Lung microvascular endothelial cell (primary cell): ENCODE data around the gene TAL2. TPM values are rescaled to one million over a fixed set of nuclear protein-coding genes. Genes with fewer than 3 reads are reported as not detected.
"Not testable (repeated sequence)": the region's sequence is repeated elsewhere in the genome, so short reads cannot be mapped to it uniquely, and the experiment has no call there.

Experiments
- DNase-seq, 2 donors: peaks; one replicate each; pipeline versions ENCODE4 v3.0.0 to v3.0.0-alpha.2; 2010; ENCODE audit warnings: low read depth in 2 of 2
- total RNA-seq: library from RNA; depleted of rRNA; stranded (reverse); fragments of >200 nt; gene quantifications from 2 replicates; pipeline ENCODE4 v1.2.1, GENCODE V29; 2014

TAL2 gene
- total RNA-seq, 1 donor from 2014 or later, result not detected

DNA sequence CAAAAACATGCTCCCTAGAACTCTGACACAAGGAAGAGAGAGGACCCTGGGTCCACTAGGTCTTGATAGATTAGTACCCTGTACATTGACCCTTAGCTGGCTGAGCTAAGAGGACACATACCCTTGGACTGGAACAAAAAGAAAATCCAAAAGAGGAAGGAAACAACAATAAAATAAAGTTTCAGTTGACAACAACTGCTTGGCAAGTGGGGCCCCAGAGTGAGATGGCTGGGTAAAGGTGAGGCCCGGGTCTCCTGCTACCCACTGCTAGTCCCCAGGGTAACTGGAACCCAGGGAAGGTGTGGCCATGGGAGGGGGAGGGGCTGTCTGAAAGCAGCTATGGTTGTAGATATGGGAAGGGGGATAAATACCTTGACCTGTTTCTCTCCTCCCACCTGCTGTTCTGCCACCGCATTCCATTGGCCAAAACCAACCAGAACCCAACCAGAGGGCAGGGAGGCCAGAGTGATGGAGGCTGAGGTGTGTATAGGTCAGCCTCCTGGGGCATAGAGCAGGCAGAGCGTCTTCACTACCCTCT, 11.7 kb downstream of the TAL2 start:
- DNase-seq, result no peak

DNA sequence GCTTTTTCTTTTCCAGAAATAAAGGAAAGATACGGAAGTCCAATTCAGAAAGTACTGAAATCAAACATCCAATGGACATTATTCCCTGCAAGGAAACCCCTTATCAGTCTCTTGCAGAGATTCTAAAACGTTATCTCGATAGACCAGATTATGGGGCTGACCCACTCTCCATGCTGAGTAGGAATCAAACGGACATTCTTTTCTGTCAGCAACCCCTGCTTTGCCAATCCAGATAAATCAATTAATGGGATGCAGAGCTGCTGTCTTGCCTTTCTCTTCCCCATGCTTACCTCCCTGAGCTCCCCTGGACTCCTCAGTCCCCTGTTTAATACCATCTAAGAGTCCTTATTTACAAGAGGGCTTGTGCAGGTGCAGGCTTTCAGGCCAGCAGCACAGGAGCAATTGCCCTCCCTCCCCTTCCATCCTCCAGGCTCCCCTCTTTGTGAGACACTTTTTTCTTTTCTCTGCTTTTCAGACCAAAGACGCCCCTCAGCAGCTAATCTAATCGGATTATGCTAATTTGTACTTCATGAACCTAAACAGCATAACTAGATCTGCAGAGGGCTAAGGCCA, 14.2 kb downstream of the TAL2 start:
- no peak for DNase-seq

DNA sequence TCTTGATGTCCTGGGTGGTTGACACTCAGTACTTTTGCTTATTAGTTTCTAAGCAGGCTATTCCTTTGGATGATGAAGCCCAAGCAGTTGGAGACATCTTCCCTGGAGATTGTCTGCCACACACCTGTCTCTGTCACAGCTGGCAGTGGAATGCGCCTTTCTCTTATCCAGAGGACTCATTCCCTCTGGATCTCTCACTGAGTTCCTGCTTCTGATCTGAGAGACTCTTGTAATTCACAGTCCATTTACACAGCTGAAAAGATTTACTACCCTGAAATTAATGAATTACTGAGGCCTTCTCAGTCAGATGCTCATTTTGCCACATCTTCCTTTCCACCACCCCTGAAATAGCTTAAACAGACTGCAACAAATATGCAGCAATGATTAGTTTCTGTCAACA, 15.9 kb downstream of the TAL2 start:
- no peak for DNase-seq

DNA sequence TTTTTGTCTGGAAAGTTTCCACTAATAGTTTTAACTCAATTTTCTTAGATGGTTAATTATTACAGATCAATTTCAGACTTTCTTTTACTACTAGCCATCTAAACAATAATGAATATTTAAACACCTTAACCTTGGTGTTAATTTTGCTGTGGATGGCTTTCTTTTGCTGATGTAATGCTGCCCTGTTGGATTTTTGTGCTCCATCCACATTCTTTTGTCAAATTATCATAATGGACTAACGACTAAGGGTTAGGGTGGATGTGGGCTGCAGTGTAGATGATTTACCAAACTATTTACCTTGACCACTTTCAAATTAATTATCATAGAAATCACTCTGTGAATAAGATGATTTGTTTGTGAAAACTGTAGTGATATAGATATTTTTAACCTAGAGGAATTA, 16.5 kb downstream of the TAL2 start:
- DNase-seq, result no peak

DNA sequence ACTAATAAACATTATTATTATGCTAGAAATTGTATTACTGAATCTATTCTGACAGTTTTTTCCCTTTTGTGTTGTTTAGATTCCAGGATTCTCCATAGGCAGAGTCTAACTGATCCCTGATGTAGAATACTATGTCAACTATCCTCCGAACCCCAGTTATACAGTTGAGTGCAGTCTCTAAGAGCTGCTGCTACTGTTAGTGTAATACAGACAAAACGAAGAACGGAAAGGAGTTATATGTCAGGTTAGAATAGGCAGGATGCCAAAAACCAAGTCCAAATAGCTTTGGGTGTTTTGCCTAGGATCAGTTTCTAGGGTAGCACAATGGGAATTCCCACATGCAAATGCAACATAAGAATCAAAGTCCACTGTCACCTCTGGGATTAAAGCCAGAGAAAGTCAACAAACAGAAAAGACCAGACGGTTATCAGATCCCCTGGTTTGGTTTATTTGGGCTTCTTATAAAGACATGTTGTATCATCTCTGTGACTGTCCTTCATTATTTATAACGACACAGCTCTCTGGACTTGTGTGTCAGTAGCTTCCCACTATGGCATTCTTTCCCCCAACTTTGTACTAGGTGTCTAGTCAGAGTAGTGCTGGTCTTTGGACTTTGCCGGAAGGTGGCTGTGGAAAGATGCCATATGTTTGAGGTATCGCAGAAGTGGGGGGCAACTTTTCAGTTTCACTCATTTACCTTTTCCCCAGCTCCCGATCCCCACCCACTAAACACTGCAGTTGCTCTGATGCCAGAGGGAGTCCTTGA, 17.2 kb downstream of the TAL2 start:
- DNase-seq, result peak in 1 of 2 donors; percentile 7

DNA sequence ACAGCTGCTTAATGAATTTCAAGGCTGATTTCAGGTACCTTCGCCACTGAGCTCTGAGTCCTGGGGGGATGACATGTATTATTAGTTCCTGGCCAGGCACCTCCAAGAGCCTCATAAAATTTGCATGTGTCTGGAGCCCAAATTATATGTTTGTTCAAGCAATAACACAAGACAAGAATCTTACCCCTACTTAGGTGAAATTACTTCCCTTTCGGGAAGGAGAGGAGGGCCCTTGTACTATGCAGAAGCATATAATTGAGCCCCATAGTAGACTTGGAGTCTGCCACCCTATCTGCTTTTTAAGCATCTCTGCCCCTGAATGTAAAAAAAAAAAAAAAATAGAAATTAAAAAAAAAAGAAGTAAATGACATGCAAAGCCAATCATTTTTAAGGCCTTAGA, 19.1 kb downstream of the TAL2 start:
- DNase-seq, result no peak

DNA sequence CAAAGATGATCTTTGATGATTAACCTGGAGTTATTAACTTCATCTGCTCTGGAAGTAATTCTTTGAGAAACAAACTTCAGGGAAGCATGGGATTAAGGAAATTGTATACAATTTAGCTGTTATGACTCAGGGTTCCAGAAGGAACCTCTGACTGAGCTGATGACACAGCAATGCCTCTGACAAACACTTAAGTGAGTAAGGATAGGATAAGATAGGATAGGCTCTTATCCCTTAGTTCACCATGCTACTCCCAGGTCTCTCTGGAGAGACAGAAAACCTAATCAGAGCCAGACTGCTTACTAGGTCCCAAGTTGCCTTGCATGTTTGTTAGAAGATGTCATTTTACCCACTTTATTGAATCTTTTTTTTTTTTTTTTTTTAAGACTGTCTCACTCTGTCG, 19.5 kb downstream of the TAL2 start:
- DNase-seq, result peak in 1 of 2 donors; percentile 40

DNA sequence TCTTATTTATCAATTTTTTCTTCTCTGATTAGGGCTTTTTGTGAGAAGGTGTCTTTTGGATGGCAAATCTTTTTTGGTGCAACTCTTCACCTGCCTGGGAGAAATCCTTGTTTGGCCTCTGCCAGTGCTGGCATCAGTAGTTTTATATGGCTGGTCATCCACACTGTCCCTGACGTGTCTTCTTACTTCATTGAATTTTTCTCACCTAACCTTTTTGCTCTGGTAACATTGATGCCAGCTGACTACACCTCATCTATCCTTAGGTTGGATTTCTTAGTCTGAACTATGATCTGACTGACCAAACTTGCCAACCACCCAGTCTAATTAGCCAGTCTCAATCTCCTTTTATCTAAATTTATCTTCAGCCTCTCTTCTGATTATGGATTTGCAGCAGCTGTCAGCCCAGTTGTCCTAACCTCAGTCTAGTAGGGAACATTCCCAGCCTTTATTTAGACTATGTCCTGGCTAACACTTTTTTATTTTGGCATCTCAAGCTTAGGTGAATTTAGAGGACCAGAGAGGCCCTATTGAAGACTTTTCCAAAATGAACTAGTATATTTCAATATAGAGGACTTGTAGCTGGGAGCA, 21.5 kb downstream of the TAL2 start:
- DNase-seq, result no peak

DNA sequence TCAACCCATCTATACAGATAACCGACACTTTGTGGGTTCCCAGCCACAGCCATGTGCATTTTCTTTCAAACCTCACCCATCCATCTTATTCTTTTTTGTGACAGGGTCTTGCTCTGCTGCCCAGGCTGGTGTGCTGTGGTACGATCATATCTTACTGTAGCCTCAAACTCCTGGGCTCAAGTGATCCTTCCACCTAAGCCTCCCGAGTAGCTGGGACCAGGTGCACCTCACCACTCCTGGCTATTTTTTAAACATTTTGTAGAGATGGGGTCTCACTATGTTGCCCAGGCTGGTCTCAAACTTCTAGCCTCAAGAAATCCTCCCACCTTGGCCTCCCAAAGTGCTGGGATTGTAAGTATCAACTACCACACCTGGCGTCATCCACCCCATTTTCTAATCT, 24.7 kb downstream of the TAL2 start:
- DNase-seq, result no peak

DNA sequence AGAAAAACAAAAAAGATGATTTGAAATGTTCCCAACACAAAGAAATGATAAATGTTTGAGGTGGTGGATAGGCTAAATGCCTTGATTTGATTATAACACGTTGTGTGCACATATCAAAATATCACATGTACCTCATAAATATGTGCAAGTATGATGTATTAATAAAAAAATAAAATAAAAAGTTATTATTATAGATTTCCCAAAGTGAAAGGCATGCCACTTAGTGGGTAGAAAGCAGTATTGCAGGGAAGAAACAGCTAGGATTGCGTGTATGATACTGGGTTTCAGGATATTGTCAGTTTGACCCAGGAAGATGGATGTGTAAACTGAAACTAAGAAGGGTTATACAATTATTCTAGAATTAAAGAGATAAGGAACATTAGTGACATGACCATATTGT, 28.5 kb downstream of the TAL2 start:
- peak; percentile 41 to 44 for DNase-seq

DNA sequence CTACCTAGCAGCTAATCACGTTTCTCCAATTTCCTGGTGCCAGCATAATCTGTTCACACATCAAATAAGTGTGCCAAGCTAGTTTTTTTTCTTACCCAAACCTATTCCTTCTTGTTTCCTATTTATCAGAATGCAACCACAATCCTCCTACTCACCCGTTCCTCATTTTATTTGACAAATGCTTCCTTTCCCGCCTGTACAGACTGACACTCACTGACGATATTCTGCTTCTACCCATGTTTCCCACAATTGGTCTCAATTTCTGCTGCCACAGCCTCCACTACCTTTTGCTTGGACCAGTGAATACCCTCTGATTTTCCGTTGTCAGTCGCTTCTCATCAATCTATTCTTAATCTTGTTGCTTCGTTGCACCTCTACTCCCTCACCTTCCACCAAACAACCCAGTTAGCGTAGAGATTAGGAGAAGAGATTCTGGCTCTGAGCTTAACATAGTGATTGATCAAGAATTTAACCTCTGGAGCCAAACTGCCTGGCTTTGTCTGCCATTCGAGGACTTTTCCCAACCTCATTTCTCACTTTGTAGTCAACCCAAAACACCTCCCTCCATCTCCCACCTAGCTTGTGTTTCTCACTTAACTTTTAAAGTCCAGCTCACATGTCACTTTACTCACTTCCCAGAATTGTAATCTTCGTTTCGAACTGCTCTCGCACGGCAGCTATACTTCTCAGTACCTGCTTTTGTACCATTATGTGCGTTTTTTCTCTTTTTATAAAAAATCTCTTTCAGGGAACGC, 31.4 kb downstream of the TAL2 start:
- DNase-seq, result peak; percentile 7 to 13

DNA sequence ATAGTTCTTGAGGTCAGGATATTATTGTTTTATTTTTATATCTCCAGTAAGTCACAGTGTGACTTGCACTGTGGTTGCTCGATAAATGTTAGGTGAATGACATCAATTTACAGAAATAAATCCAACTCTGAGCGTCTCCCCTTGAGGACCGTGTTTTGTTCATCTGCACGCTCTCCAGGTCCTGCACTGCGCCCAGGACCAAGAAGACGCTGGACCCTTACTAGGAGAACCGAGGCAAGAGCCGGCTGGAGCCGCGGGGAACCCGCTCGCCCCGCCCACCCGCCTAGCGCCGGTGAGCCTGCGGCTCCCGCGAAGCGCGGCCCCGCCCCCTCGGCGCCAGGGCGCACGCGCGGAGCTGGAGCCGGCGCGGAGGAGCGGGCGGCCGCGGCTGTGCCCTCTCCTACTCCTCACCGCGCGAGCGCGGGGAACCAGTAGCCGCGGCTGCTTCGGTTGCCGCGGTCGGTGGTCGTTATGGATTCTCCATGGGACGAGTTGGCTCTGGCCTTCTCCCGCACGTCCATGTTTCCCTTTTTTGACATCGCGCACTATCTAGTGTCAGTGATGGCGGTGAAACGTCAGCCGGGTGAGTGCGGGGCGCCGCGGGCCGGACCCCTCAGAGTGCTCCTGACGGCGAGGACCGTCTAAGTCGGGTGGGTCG, 32.1 kb downstream of the TAL2 start, which contains the start of gene TMEM38B:
Gene TMEM38B (plus strand): TSS at position 352 of the 658 bp plus-strand sequence. CDS start 120 bp downstream, at position 472.
- peak; percentile 73 to 76 for DNase-seq

DNA sequence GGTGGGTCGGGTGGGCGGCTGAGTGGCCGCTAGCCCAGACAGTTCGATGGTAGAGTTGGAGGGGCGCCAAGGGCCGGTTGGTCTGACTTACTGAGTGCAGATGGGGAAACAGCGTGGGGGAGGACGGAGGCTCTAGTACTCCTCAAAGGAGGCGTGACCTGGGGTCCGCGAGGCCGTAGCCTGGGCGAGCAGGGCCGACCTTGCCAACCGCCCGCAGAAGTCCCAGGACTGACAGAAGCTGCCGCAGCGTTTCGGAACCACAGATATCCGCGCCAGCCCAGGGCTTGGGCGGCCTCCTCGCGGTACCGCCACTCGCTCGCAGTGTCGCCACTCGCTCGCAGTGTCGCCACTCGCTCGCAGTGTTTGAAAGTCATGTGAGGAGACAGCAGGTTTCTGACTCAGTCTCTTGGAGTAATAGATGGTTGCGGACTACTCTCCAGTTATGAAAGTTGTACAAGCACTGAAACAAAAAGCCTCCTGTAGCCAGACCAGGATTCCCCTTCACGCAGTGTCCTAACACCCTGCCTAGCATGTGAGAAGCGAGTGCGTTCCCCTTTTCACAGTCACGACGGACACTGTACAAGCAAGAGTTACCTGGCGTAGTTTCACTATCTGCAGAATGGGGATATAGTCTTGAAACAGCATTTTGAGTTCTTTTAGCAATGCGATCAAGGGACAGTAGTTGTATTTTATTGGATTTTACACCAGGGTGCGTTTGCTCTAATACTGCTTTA, 32.8 kb downstream of the TAL2 start:
- DNase-seq, result peak; percentile 45 to 53

DNA sequence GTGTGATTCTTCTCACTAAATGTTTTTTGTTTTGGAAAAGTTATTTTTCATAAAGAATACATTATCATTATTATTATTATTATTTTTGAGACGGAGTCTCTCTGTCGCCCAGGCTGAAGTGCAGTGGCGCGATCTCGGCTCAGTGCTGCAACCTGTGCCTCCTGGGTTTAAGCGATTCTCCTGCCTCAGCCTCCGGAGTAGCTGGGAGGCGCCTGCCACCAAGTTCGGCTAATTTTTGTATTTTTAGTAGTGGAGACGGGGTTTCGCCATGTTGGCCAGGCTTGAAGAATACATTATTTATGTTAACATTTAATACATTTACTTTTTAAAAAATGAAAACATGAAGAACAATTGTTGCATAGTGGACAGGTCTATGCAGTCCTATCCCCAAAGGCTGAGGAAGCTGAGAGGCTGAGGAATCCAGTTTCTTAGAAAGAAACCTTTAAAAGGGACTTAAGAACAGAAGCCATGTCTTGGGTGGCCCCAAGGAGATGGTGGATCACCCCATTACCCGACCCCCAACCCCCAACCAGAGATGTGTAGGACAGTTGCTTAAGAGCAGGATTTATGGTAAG, 34.0 kb downstream of the TAL2 start:
- DNase-seq, result no peak

DNA sequence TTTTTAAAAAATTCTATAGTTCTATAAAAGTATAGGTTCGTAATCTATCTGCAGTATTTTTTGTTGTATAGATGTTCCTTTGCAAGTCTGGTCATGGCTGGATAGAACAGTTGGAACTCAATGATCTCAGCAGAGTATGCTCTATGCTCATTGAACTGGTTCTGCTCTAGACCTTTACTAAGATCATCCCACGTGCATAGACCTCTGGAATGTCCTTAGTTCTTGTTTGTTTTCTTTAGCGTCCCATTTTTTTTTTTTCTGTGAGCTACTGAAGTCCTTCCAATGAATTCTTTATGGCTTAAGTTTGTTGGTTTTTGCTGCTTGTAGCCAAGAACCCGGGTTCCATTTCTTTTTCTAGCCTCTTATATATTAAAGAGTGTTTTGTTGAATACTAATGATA, 35.6 kb downstream of the TAL2 start:
- no peak for DNase-seq

DNA sequence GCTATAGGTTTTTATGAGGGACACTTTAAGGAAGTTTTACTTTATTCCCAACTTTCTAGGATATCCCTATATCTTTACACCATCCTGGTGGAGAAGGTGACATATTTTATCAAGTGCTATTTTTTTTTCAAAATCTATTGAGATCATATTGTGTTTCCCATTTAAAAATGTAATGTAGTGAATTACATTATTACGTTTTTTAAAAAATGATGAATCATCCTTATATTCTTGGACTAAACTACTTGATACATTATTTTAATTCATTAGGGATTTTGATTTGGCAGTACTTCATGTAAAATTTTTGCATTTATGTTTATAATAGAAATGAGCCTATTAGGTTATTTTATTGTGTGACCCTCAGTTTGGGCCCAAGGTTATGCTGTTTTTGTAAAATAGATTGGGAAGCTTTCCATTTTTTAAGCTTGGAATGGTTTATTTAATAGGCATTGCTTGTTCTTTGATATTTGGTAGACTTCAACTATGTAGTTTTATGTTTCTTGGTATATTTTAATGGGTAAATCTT, 36.2 kb downstream of the TAL2 start:
- DNase-seq, result no peak

DNA sequence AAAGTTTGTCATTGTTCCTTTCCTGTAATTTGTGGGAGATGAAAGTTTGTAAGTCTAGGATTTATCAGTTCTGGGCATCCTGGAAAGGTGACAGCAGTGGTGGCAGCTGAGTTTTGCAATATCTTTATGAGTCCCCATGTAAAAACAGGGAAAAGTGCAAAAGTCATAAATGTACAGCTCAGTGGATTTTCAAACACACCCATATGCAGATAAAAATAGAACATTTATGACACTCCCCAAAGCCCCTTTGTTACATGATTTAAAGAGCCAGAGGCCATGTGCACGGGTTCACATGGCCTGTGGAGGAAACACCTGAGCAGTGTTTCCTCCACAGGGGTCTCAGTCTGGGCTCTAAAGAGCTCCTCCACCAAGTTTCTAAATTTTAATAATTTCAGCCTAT, 38.4 kb downstream of the TAL2 start:
- peak in 1 of 2 donors; percentile 17 for DNase-seq

DNA sequence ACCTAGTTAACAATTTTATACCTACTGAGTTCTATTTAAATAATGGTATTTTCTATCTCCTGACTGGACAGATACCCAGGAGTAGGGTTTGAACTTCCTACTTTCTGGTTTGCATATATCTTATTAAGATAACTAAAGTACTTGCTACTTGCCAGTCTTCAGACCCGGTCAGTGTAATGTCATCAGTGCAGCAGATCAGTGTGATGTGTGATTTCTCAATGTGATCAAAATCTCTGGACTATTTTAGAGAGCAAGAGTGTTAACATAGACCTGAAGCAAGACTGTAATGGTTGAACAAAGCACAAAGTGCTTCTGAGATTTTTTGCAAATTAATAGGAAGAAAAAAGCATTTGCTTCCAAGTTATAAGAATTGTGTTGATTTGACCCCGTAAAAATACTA, 38.9 kb downstream of the TAL2 start:
- DNase-seq, result no peak

DNA sequence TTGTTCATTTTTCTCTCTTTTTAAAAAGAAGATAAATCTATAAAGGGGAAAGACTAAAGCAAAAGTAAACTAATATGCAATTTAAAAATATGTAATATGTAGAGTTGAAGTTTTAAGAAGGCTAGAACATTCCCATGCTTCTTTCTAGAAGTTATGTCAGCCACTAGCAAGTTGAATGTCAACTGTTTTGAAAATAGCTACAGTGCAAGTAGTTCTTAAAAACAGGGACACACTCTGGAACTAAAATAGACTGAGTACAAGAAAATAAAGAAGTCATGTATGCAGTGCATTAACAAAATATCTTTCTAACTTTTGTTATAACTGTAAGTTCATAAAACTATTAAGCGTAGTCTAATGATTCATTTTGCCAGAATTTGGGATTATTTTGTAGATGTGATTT, 40.0 kb downstream of the TAL2 start:
- no peak for DNase-seq

DNA sequence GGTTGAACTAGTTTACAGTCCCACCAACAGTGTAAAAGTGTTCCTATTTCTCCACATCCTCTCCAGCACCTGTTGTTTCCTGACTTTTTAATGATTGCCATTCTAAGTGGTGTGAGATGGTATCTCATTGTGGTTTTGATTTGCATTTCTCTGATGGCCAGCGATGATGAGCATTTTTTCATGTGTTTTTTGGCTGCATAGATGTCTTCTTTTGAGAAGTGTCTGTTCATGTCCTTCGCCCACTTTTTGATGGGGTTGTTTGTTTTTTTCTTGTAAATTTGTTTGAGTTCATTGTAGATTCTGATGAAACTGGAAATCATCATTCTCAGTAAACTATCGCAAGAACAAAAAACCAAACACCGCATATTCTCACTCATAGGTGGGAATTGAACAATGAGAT, 41.4 kb downstream of the TAL2 start:
- not testable (repeated sequence) for DNase-seq
